ENCODE data around the gene RIMBP3C.
"Not testable (repeated sequence)": the region's sequence is repeated elsewhere in the genome, so short reads cannot be mapped to it uniquely, and the experiment has no call there.

- not testable (repeated sequence) for TF ChIP-seq CTCF (IDR thresholded peaks at IDR 0.05); ZFX (IDR thresholded peaks at IDR 0.05; ENCODE audit: borderline replicate concordance)
Observed at GRCh38 chr22:21526705-21527500, 24.4 kb downstream of the RIMBP3C start.

Data from 22Rv1 (cell line).